Measurements from ENCODE around the gene CCDC141. TPM values are rescaled to one million over a fixed set of nuclear protein-coding genes. Genes with fewer than 3 reads are reported as not detected.

CCDC141 gene
- total and polyA plus RNA-seq, 2 donors (not counting 3 experiments of a cell fraction or from before 2014, with no cell fraction given) = not detected

DNA sequence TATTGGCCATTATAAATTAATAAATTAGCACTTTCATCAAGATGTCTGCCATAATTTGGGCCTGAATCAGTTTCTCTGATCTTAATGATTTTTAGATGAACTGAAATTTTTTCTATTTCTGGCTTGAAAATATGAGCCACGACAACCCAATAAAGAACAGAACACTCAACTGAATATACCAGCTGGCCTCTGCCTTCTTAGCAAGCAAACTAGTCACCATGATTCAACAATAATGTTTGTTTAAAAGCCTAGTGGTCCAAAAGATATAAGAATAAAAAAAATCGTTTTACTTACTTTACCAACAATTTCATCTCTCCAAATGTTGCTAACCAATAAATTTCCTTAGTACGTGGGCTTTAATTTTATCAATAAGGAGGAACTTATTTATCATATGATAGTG lies 176.0 kb downstream of the CCDC141 start:
- no peaks in the 10 kb centered on the region for H3K79me2 ChIP-seq (ENCODE audit: control insufficient read depth, insufficient read depth, low read length)
- H3K27ac ChIP-seq (ENCODE audit: insufficient read depth, low read depth, low read length) = no peak overlapping the region
- FAIRE-seq = no peak
- intact Hi-C loops (cut with micrococcal nuclease) = no loop called here
- dilution Hi-C loops (cut with MboI; ENCODE audit: extremely low pct_ligation_motif_present, low sequenced_read_pairs) = no loop called here
- H3K9me3 ChIP-seq (replicated peaks; ENCODE audit: control insufficient read depth, insufficient read depth, low read length) = no peaks in the 10 kb centered on the region
- no peak overlapping the region for H3K4me3 ChIP-seq (replicated peaks in 1 of 3; ENCODE audit: insufficient read depth in 1 of 3, low read depth in 1 of 3, low read length in 3 of 3)
- no peaks in the 10 kb centered on the region for H3K27me3 ChIP-seq (ENCODE audit: control insufficient read depth in 2 of 2, insufficient read depth in 2 of 2, low read length in 2 of 2)
- TF ChIP-seq FOS (IDR thresholded peaks at IDR 0.05; ENCODE audit: borderline replicate concordance, insufficient read depth, low read length) (no peak), POLR2AphosphoS5 (IDR thresholded peaks at IDR 0.05; ENCODE audit: insufficient read depth, low read depth, low read length) (no peak), POLR2A (IDR thresholded peaks at IDR 0.05; ENCODE audit: low read depth, low read length) (no peak), GATA2 (IDR thresholded peaks at IDR 0.05; ENCODE audit: insufficient read depth, insufficient read length, low read depth, low read length) (no peak), JUN (IDR thresholded peaks at IDR 0.05; ENCODE audit: borderline replicate concordance, insufficient read depth, insufficient read length, low read depth) (no peak), MYC (IDR thresholded peaks at IDR 0.05; ENCODE audit: low read depth, low read length) (no peak), EZH2 (IDR thresholded peaks at IDR 0.05; ENCODE audit: borderline replicate concordance, low read depth, low read length, severe bottlenecking) (no peak)
- TF ChIP-seq, protein P1, sequence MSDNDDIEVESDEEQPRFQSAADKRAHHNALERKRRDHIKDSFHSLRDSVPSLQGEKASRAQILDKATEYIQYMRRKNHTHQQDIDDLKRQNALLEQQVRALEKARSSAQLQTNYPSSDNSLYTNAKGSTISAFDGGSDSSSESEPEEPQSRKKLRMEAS (IDR thresholded peaks at IDR 0.05; ENCODE audit: insufficient read depth, insufficient read length) = no peak
- TF ChIP-seq, protein P2, sequence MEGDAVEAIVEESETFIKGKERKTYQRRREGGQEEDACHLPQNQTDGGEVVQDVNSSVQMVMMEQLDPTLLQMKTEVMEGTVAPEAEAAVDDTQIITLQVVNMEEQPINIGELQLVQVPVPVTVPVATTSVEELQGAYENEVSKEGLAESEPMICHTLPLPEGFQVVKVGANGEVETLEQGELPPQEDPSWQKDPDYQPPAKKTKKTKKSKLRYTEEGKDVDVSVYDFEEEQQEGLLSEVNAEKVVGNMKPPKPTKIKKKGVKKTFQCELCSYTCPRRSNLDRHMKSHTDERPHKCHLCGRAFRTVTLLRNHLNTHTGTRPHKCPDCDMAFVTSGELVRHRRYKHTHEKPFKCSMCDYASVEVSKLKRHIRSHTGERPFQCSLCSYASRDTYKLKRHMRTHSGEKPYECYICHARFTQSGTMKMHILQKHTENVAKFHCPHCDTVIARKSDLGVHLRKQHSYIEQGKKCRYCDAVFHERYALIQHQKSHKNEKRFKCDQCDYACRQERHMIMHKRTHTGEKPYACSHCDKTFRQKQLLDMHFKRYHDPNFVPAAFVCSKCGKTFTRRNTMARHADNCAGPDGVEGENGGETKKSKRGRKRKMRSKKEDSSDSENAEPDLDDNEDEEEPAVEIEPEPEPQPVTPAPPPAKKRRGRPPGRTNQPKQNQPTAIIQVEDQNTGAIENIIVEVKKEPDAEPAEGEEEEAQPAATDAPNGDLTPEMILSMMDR (IDR thresholded peaks at IDR 0.05; ENCODE audit: extremely low read depth in 1 of 2, insufficient read depth in 1 of 2, low read depth in 1 of 2, low read length in 2 of 2) = no peak
- DNase-seq (ENCODE audit: low read depth, low spot score) = no peak
- no peaks in the 10 kb centered on the region for H3K36me3 ChIP-seq (ENCODE audit: control insufficient read depth in 2 of 2, extremely low read depth in 1 of 2, insufficient read depth in 2 of 2, low read length in 2 of 2)
- no peak overlapping the region for H3K9ac ChIP-seq (replicated peaks; ENCODE audit: extremely low read depth, insufficient read depth, low read length)
- no peak overlapping the region for H2AFZ ChIP-seq (ENCODE audit: low read depth, low read length)
- peaks cover 13% of the 10 kb centered on the region for H3K4me1 ChIP-seq (ENCODE audit: control insufficient read depth, extremely low read depth, insufficient read depth, low read length)
- no TSS peak for BruUV-seq (replicated peaks)
- POLR2A ChIA-PET = no interaction called here
- H3K4me2 ChIP-seq (ENCODE audit: insufficient read depth, low read length) = no peak overlapping the region
- H3K9me1 ChIP-seq (replicated peaks; ENCODE audit: control insufficient read depth, extremely low read depth, insufficient read depth, low read length) = no peaks in the 10 kb centered on the region
- CTCF ChIA-PET = interaction anchor here (7.3 kb wide), 1 partner anchor 16 kb away, joined by 45 read pairs; no protein-coding TSS in a partner anchor
- no peaks in the 10 kb centered on the region for H4K20me1 ChIP-seq (replicated peaks; ENCODE audit: control insufficient read depth, extremely low read depth, insufficient read depth, low read length)

Data from endothelial cell of umbilical vein (primary cell).